Skeletal muscle tissue (tissue), 4 donors: ENCODE results near the gene EDN2. TPM values are rescaled to one million over a fixed set of nuclear protein-coding genes. Genes with fewer than 3 reads are reported as not detected.

ENCODE experiments used
- H3K27ac ChIP-seq: one replicate; pipeline ENCODE4 v1.7.0; 2013; ENCODE audit warnings: mild to moderate bottlenecking, low read depth, low read length, inconsistent platforms
- H3K27me3 ChIP-seq, 3 donors: one replicate each; pipeline ENCODE4 v1.7.0; 2013; ENCODE audit warnings: low read length in 3 of 3; ENCODE audit not compliant: control insufficient read depth in 3 of 3, insufficient read depth in 3 of 3
- H3K36me3 ChIP-seq, 3 donors: one replicate each; pipeline ENCODE4 v1.7.0; 2013; ENCODE audit warnings: low read length in 3 of 3; ENCODE audit not compliant: control insufficient read depth in 3 of 3, insufficient read depth in 3 of 3
- H3K4me1 ChIP-seq, 3 donors: one replicate each; pipeline ENCODE4 v1.7.0; 2013; ENCODE audit warnings: low read length in 3 of 3, mild to moderate bottlenecking in 3 of 3; ENCODE audit not compliant: control insufficient read depth in 3 of 3, insufficient read depth in 3 of 3
- H3K4me3 ChIP-seq, 3 donors: one replicate each; pipeline ENCODE4 v1.7.0; 2013; ENCODE audit warnings: low read length in 3 of 3
- H3K9ac ChIP-seq, 3 donors: one replicate each; pipeline ENCODE4 v1.7.0; 2013; ENCODE audit warnings: low read length in 3 of 3, mild to moderate bottlenecking in 3 of 3, moderate library complexity in 2 of 3, low read depth in 1 of 3
- H3K9me3 ChIP-seq, 3 donors: one replicate each; pipeline ENCODE4 v1.7.0; 2013; ENCODE audit warnings: low read length in 3 of 3; ENCODE audit not compliant: control insufficient read depth in 3 of 3
- total RNA-seq: library from RNA; depleted of rRNA; stranded (reverse); fragments of >200 nt; gene quantifications from one replicate; pipeline ENCODE4 v1.2.3, GENCODE V29; 2014
- donor health status: Osteomylitis.

Gene EDN2
- total RNA-seq, 1 donor from 2014 or later: not detected

DNA sequence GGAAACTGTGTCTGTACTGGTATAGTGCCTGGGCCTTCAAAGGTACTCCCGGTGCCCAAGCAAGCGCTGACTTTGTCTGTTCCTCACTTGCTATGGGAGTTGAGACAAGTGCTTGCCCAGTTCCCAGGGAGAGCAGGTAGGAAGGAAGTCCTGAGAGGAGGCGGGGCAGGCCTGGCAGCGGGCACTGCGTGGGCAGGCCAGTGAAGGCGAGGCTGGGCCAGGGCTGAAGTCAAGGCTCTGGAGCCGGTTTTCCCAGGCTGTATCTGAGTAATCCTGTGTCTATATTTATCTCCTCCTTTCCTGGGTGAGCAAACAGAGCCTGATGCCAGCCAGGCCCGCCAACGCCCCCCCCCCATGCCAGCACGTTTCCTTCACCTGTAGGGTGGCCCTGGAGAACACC, 15.9 kb upstream of the EDN2 start:
- no peaks in the 10 kb centered on the region for H3K27me3 ChIP-seq
- peak overlapping the region; percentile 33 to 72 (median 40) for H3K9ac ChIP-seq
- no peaks in the 10 kb centered on the region for H3K36me3 ChIP-seq
- peaks cover 57 to 86% (median 81%) of the 10 kb centered on the region in 3 donors for H3K4me1 ChIP-seq
- no peaks in the 10 kb centered on the region for H3K9me3 ChIP-seq
- H3K27ac ChIP-seq: peak overlapping the region; percentile 83
- no peak overlapping the region for H3K4me3 ChIP-seq

DNA sequence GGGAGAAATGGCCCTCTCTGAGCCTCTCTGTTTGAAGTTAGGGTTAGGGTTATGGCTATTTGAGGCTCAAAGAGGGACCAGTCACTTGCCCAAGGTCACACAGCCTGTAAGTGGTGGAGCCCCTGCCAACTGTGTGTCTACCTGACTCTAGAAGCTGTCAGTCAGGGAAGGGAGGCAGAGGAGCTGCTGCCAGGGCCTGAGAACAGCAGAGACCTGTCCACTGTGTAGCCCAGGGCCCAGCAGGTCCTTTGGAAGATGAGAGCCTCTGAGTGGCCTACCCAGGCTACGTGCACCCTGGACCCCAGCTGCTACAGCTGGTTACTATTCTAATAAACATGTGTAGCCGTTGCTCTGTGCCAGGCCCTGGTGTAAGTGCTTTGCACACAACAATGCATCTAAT, 15.1 kb upstream of the EDN2 start:
- H3K27ac ChIP-seq: peak overlapping the region; percentile 67
- no peaks in the 10 kb centered on the region for H3K9me3 ChIP-seq
- peak overlapping the region; percentile 2 to 62 (median 40) for H3K9ac ChIP-seq
- H3K36me3 ChIP-seq: no peaks in the 10 kb centered on the region
- H3K27me3 ChIP-seq: no peaks in the 10 kb centered on the region
- H3K4me1 ChIP-seq: peaks cover 57 to 90% (median 81%) of the 10 kb centered on the region in 3 donors
- no peak overlapping the region for H3K4me3 ChIP-seq

- Histone ChIP-seq H3K9ac (peak overlapping the region in 2 of 3 donors; percentile 43 to 62), H3K4me1 (peaks cover 57 to 83% (median 76%) of the 10 kb centered on the region in 3 donors), H3K9me3 (no peaks in the 10 kb centered on the region), H3K4me3 (peak overlapping the region in 2 of 3 donors; percentile 7 to 13), H3K36me3 (no peaks in the 10 kb centered on the region), H3K27ac (peak overlapping the region; percentile 67), H3K27me3 (no peaks in the 10 kb centered on the region)
Measured at GRCh38 chr1:41498804-41499203, 14.3 kb upstream of the EDN2 start.

GRCh38 chr1:41498391-41498790, 13.9 kb upstream of the EDN2 start:
- Histone ChIP-seq H3K27ac (peak overlapping the region; percentile 67), H3K4me1 (peaks cover 57 to 79% (median 72%) of the 10 kb centered on the region in 3 donors), H3K9ac (peak overlapping the region; percentile 10 to 57 (median 34))

DNA sequence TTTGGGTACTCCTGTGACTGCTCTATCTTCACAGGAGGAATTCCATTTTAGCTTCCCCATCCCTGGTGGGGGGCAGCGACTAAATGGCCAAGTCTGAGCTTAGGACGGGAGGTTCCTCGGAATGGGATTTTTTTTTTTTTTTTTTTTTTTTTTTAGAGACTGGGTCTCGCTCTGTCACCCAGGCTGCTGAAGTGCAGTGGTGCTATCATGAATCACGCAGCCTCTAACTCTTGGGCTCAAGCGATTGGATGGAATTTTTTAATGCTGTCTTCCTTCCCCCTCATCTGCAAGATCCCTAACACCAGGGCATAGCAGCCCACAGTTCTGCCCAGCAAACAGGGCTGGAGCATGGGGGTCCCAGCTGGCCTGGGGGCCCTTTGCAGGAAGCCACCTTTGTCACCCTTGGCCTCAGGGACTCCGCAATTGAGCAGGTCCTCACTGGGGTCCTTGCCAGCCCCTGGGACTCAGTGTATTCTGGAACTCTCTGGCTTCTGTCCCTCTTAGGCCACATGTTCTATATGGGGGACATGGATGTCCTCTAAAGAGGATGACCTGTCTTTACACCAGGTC, 13.1 kb upstream of the EDN2 start:
- peaks cover 49 to 70% (median 63%) of the 10 kb centered on the region in 3 donors for H3K4me1 ChIP-seq
- no peaks in the 10 kb centered on the region for H3K9me3 ChIP-seq
- H3K36me3 ChIP-seq: no peaks in the 10 kb centered on the region
- H3K4me3 ChIP-seq: no peak overlapping the region
- peak overlapping the region; percentile 80 for H3K27ac ChIP-seq
- H3K27me3 ChIP-seq: no peaks in the 10 kb centered on the region
- H3K9ac ChIP-seq: no peak overlapping the region

More at GRCh38 chr1:41498391-41498790, 13.9 kb upstream of the EDN2 start:
- peak overlapping the region in 1 of 3 donors; percentile 13 for H3K4me3 ChIP-seq
- no peaks in the 10 kb centered on the region for H3K27me3 ChIP-seq
- no peaks in the 10 kb centered on the region for H3K36me3 ChIP-seq
- H3K9me3 ChIP-seq: no peaks in the 10 kb centered on the region

- Histone ChIP-seq H3K4me1 (peaks cover 44 to 65% (median 58%) of the 10 kb centered on the region in 3 donors), H3K27me3 (no peaks in the 10 kb centered on the region), H3K27ac (peak overlapping the region; percentile 80), H3K9me3 (no peaks in the 10 kb centered on the region), H3K36me3 (no peaks in the 10 kb centered on the region), H3K9ac (peak overlapping the region in 1 of 3 donors; percentile 82), H3K4me3 (peak overlapping the region in 1 of 3 donors; percentile 40)
Measured at GRCh38 chr1:41497056-41497440, 12.6 kb upstream of the EDN2 start.

DNA sequence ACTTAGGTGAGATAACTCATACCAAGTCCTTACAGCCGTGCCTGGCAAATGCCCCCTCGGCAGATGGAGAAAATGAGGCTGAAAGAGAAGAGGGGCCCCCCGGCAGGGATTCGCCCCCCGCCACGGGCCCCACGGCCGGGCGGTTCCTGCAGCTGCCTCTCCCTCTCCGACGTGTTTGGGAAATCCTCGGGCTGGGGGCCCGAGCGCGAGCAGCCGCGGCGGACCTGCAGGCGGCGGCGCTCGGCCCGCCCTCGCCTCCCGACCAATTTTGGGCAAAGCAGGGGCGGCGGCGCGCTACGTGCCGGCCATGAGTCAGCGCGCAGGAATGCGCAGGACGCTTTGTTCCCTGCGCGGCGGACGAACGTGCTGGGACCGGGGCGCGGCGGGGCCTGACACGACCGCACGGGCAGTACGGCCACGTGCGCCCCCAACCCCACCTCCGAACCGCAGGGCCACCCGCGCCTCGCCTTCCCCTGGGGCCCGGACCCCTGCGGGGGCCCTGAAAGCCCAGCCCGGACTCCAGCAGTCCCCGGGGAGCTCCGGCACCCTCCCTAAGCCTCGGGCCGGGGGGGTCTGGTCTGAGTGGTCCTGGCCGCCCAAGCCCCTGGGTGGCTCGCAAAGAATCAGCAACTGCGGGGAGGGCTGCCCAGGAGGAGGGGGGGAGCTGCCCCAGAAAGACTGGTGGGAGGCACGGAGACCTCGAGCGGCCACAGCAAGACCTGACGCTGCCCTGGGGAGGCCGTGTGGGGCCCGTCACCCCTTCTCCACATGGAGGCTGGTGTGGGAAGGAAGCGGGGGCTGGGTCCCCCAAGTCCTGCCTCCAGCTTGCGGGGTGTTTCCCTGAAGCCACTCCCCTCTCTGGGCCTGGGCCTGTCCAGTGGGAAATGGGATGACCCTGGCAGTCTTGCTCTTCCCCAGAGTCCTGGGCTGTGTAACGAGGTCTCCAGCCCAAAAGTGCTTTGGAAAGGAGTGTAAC, 11.9 kb upstream of the EDN2 start:
- no peaks in the 10 kb centered on the region for H3K27me3 ChIP-seq
- peaks cover 39 to 60% (median 54%) of the 10 kb centered on the region in 3 donors for H3K4me1 ChIP-seq
- no peaks in the 10 kb centered on the region for H3K9me3 ChIP-seq
- no peaks in the 10 kb centered on the region for H3K36me3 ChIP-seq
- H3K27ac ChIP-seq: peak overlapping the region; percentile 80
- peak overlapping the region; percentile 40 to 63 (median 54) for H3K4me3 ChIP-seq
- H3K9ac ChIP-seq: peak overlapping the region; percentile 65 to 82 (median 74)

DNA sequence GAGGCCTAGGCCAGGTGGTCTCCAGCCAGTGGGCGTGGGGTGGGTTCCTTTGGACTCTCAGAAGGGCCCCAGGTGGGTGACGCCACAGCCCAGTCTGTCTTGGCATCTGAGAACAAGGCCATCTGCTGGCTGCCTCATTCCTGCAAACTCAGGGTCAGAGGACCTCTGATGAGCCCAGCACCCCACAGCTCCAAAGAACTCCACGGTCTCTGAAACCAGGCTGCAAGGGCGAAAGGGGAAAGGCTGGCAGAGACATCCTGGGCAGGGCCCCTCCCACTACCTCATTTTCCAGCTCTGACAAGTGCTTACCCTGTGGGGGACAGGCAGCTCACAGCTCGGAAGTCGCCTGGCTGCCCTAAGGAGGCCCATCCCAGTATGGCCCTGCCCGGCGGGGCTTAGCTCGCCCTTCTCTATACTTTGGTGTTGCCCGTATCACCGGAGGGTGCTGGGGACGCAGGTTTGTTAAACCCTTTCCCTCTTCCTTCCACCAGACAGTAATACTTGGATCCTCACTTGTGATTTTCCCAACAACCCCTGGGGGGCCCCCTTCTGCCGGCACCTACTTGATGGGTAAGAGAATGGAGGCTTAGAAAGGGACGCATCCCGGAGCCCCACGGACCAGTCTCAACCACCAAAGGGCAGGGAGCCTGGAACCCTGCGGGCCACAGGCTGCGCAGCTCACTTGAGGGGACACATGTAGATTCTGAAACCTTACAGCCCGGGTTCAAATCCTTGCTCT, 10.9 kb upstream of the EDN2 start:
- peak overlapping the region in 2 of 3 donors; percentile 74 to 82 for H3K9ac ChIP-seq
- H3K27me3 ChIP-seq: no peaks in the 10 kb centered on the region
- peak overlapping the region in 2 of 3 donors; percentile 54 to 63 for H3K4me3 ChIP-seq
- no peaks in the 10 kb centered on the region for H3K36me3 ChIP-seq
- no peaks in the 10 kb centered on the region for H3K9me3 ChIP-seq
- peak overlapping the region; percentile 80 for H3K27ac ChIP-seq
- peaks cover 29 to 50% (median 44%) of the 10 kb centered on the region in 3 donors for H3K4me1 ChIP-seq

DNA sequence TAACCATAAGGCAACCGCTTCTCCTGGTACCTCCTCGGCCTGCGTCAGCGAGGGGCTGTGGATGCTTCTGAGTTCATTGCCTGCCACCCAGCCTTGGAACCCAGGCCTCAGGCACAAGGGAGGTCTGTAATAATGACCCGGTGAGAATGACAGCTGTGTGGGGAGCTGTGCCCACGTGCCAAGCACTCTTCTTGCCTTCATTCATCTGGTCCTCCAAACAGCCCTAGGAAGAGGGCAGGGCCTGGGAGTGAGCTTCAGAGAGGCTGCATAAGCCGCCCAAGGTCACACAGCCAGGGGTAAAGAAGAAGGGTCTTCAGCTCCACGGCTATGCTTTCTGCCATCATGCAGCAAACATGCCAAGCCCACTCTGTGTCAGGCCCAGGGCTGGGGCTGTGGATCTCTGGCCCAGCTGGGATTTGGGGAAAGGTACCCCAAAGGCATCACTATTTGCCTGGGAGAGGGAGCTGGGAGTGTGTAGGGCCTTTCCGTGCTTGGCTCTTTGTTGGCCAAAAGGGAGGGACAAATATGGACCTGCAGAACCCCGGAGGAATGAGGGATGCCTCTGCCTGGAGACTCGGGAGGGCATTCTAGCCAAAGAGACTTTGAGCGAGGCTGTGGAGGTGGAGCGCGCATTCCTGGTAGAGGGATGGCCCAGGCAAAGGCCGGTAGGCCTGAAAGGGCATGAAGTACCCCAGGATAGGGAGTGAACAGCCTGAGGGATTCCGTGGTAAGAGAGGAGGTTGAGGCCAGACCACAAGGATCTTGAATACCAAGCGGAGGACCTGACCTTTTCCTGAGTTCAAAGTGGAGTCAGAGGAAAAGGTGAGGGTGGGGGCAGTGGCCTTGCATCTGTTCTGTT, 10.1 kb upstream of the EDN2 start:
- Histone ChIP-seq H3K9me3 (no peaks in the 10 kb centered on the region), H3K27ac (peak overlapping the region; percentile 80), H3K9ac (no peak overlapping the region), H3K36me3 (no peaks in the 10 kb centered on the region), H3K27me3 (no peaks in the 10 kb centered on the region), H3K4me1 (peaks cover 22 to 43% (median 36%) of the 10 kb centered on the region in 3 donors), H3K4me3 (no peak overlapping the region)
